K562 (cell line): ENCODE data around the gene CYB5D1. TPM values are rescaled to one million over a fixed set of nuclear protein-coding genes. Genes with fewer than 3 reads are reported as not detected.
A peak's percentile ranks its signal among the peaks of the same experiment; 100 is the strongest.
"Not testable (repeated sequence)": the region's sequence is repeated elsewhere in the genome, so short reads cannot be mapped to it uniquely, and the experiment has no call there.

Source experiments
- ATAC-seq: fragments of 200-7000 bp; cut with Tn5 transposase; 3 replicates; pipeline ENCODE4 v1.9.1; 2020; ENCODE audit warnings: moderate library complexity
- BruUV-seq: library from RNA; stranded (reverse); fragments of 400-500 nt; replicated peaks from 2 replicates; lab custom pipeline; 2021; lab: Mats Ljungman, UMichigan
- CTCF ChIA-PET: fragments of 300-600 bp; formaldehyde crosslinking; extraction: SDS; loops from one replicate; lab custom pipeline; 2021; ENCODE audit warnings: low intra/inter-chr PET ratio; lab: Yijun Ruan, JAX
- POLR2A ChIA-PET: fragments of 300-600, 350-650 bp; sonication (Branson Sonifier 250); formaldehyde crosslinking; extraction: SDS; loops from one replicate; lab custom pipeline; 2021; ENCODE audit warnings: antibody characterized with exemption, inconsistent platforms; lab: Yijun Ruan, JAX
- DNase-seq, 4 experiments: peaks; one replicate each; pipeline versions ENCODE4 v3.0.0 to v3.0.0-alpha.2; 2011 to 2018; ENCODE audit warnings: low spot score in 3 of 4, mixed read lengths in 3 of 4; ENCODE audit errors: extremely low read depth in 1 of 4
- FAIRE-seq: peaks from 2 replicates; lab custom pipeline; 2011; peaks lifted over from hg19 to GRCh38; lab: Jason Lieb, UNC
- H2AFZ ChIP-seq: 2 replicates; pipeline ENCODE4 v1.6.0; 2011; ENCODE audit warnings: low read depth, low read length, control low read depth, inconsistent platforms
- H3K27ac ChIP-seq: fragments of 200-600 bp; 3 replicates; pipeline ENCODE4 v1.8.0; 2011; ENCODE audit warnings: low read depth, mild to moderate bottlenecking, control low read depth, inconsistent platforms, low read length, moderate library complexity, mixed read lengths; ENCODE audit errors: extremely low read depth
- H3K27me3 ChIP-seq, 2 experiments: fragments of 300-600 bp in 1 of 2; 2 replicates in 1 of 2; 3 replicates in 1 of 2; pipeline versions ENCODE4 v1.6.0 to v1.8.0; 2011; ENCODE audit warnings: inconsistent platforms in 2 of 2, low read length in 2 of 2, mild to moderate bottlenecking in 1 of 2, mixed read lengths in 1 of 2, moderate library complexity in 1 of 2; ENCODE audit not compliant: control insufficient read depth in 2 of 2, insufficient read depth in 2 of 2
- H3K36me3 ChIP-seq: fragments of 300-600 bp; 3 replicates; pipeline ENCODE4 v1.8.0; 2011; ENCODE audit warnings: mild to moderate bottlenecking, low read length, inconsistent platforms; ENCODE audit not compliant: control insufficient read depth, insufficient read depth
- H3K4me1 ChIP-seq, 2 experiments: fragments of 200-600 bp in 1 of 2; replicated peaks in 1 of 2; 2 replicates in 1 of 2; 3 replicates in 1 of 2; pipeline versions ENCODE4 v1.5.1 to v1.8.0; 2011; ENCODE audit warnings: inconsistent platforms in 2 of 2, low read length in 2 of 2, mild to moderate bottlenecking in 1 of 2, mixed read lengths in 1 of 2, moderate library complexity in 1 of 2; ENCODE audit not compliant: control insufficient read depth in 2 of 2, insufficient read depth in 2 of 2
- H3K4me2 ChIP-seq: 2 replicates; pipeline ENCODE4 v1.6.1; 2011; ENCODE audit warnings: low read length, control low read depth, inconsistent platforms, mixed read lengths; ENCODE audit not compliant: insufficient read depth
- H3K4me3 ChIP-seq: fragments of 200-600 bp; sonication (generic), shearing (Covaris generic); 2 replicates; pipeline ENCODE4 v1.5.1; 2016; ENCODE audit warnings: control low read depth, inconsistent platforms
- H3K79me2 ChIP-seq: fragments of 200-600 bp; 3 replicates; pipeline ENCODE4 v1.8.0; 2011; ENCODE audit warnings: low read length, inconsistent platforms; ENCODE audit not compliant: control insufficient read depth, insufficient read depth
- H3K9ac ChIP-seq, 2 experiments: 2 replicates each; pipeline versions ENCODE4 v1.6.0 to v1.6.1; 2011; ENCODE audit warnings: low read depth in 2 of 2, low read length in 2 of 2, control low read depth in 1 of 2, inconsistent platforms in 1 of 2, mild to moderate bottlenecking in 1 of 2, mixed read lengths in 1 of 2; ENCODE audit not compliant: insufficient read depth in 1 of 2
- H3K9me1 ChIP-seq: one replicate; pipeline ENCODE4 v1.6.0; 2011; ENCODE audit warnings: inconsistent platforms, mild to moderate bottlenecking, low read length, moderate library complexity; ENCODE audit not compliant: control insufficient read depth, insufficient read depth
- H3K9me3 ChIP-seq: replicated peaks from 2 replicates; pipeline ENCODE4 v1.5.1; 2011; ENCODE audit warnings: low read depth, low read length, inconsistent platforms; ENCODE audit not compliant: control insufficient read depth, insufficient read depth
- H4K20me1 ChIP-seq: replicated peaks from 2 replicates; pipeline ENCODE4 v1.6.1; 2011; ENCODE audit warnings: low read length, inconsistent platforms, mixed read lengths; ENCODE audit not compliant: control insufficient read depth, insufficient read depth
- NFATC3 ChIP-seq: fragments of 450-650 bp; IDR thresholded peaks from 2 replicates; pipeline ENCODE4 v1.6.1; 2017; ENCODE audit warnings: mild to moderate bottlenecking
- ZNF121 ChIP-seq: sonication (generic); formaldehyde crosslinking; conservative IDR thresholded peaks from 2 replicates; pipeline ENCODE4 v1.8.0; 2022; ENCODE audit warnings: missing genetic modification reagents
- WGBS: fragments of 100-300 bp; shearing (Covaris generic); methylation state at CpG from one replicate; pipeline ENCODE4 v1.1.6; 2016; ENCODE audit warnings: low coverage, mixed read lengths; ENCODE audit not compliant: insufficient coverage; ENCODE audit errors: missing lambda C conversion rate; 5-methylcytosine and 5-hydroxymethylcytosine counted together
- in situ Hi-C: fragments of 300-500 bp; cut with MboI; formaldehyde crosslinking; loops from 4 replicates; pipeline ENCODE4 v1.15.0; 2018; ENCODE audit warnings: inconsistent platforms, mixed read lengths
- intact Hi-C: fragments of 100-400 bp; cut with micrococcal nuclease; formaldehyde crosslinking; loops from 2 replicates; pipeline ENCODE4 v1.14.2; 2022
- polyA plus RNA-seq, 8 experiments: library from polyadenylated mRNA; depleted of rRNA in 4 of 8; stranded (reverse) in 5 of 8; unstranded in 3 of 8; fragments of >200 nt; fragmentation: Nextera tagmentation in 2 of 8; fragmentation: Illumina TruSeq in 1 of 8; extraction: Ambion mirVana in 2 of 8; extraction: Trizol in 1 of 8; gene quantifications; 2 replicates each; pipeline versions ENCODE4 v1.2.1 to v1.2.3, GENCODE V29; 2011 to 2014; ENCODE audit warnings: inconsistent platforms in 1 of 8, missing spikeins in 1 of 8
- total RNA-seq, 7 experiments: library from RNA; depleted of rRNA in 6 of 7; stranded (reverse); fragments of >200 nt in 6 of 7; fragmentation: Illumina TruSeq in 2 of 7; extraction: Trizol in 2 of 7; gene quantifications; 2 replicates each; pipeline versions ENCODE4 v1.2.1 to v1.2.3, GENCODE V29; 2011 to 2021; ENCODE audit warnings: low replicate concordance in 1 of 7

The CYB5D1 gene
- total and polyA plus RNA-seq, 9 of the 15 experiments (the other 6 are each of a cell fraction or from before 2014, with no cell fraction given): 2.4 to 7.9 (median 5.7) TPM

DNA sequence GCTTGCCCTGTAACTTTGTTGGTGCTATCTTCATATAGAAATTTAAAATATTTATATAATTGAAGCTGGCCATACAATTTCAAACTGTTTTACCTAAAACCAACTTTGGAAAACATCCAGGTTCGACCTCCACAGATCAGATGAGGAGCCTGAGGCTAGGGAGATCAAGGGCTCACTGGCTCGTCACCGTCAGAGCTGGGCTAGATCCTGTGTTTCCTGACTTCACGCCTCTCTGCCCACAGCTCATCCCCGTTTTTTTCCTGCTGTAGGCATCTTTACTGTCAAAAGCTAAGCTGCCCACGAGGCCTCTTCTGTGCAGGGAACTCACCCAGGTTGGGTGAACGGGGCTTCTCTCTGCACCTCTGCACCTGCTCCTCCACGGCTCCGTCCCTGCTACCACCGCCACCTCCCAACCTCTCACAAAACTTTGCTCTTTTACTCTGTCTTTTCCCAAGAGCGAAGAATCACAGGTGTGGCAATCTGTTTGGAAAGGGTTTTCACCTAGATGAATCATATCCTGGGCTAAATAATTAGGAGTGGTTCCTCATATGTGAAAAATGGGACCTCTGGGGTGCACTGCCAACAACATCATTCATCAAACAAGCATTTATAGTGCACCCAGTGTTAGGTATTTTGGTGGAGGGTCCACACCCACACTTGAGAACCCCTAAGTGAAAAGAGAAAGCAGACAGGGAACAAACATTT, 48.6 kb upstream of the CYB5D1 start:
- intact Hi-C loops: no loop called here
- POLR2A ChIA-PET: interaction anchor here (1.1 kb wide), 1 partner anchor 16 kb away, joined by 4 read pairs; no protein-coding TSS in a partner anchor
- 2% methylated on average over 10 of the region's 11 CpGs for WGBS

DNA sequence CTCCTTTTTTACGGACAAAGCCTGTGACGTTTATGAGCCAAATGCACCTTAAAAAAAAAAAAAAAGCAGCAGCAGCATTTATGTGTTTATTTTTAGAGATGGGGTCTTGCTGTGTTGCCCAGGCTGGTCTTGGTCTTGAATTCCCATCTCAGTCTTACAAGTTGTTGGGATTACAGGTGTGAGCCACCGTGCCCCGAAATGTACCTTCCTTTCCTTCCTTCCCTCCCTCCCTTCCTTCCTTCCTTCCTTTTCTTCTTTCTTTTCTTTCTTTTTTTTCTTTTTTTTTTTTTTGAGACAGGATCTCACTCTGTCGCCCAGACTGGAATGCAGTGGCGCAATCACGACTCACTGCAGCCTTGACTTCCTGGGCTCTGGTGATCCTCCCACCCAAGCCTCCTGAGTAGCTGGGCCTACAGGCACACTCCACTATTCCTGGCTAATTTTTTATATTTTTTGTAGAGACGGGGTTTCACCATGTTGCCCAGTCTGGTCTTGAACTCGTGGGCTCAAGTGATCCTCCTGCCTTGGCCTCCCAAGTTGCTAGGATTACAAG, 47.9 kb upstream of the CYB5D1 start:
- FAIRE-seq, H3K9me1 ChIP-seq, H3K36me3 ChIP-seq, DNase-seq, intact Hi-C loops, ATAC-seq, H3K79me2 ChIP-seq, BruUV-seq, H3K27ac ChIP-seq, H3K4me3 ChIP-seq, H2AFZ ChIP-seq, H3K9me3 ChIP-seq, H3K4me1 ChIP-seq, H4K20me1 ChIP-seq, H3K9ac ChIP-seq, in situ Hi-C loops, H3K4me2 ChIP-seq, CTCF ChIA-PET: not testable (repeated sequence)
- peak; percentile 62 for TF ChIP-seq ZNF121 (CRISPR knock-in tag)
- H3K27me3 ChIP-seq: peaks cover 5 to 28% of the 10 kb centered on the region in 2 experiments; a peak in 4 of 5 replicates
- POLR2A ChIA-PET: interaction anchor here (0.6 kb wide), 1 partner anchor 177 kb away, joined by 3 read pairs; no protein-coding TSS in a partner anchor
- 0% methylated on average over 2 of the region's 9 CpGs for WGBS

More for the DNA sequence above, 48.6 kb upstream of the CYB5D1 start:
- Histone ChIP-seq H3K36me3 (no peaks in the 10 kb centered on the region), H3K27me3 (peaks cover 5 to 32% of the 10 kb centered on the region in 2 experiments; a peak in 4 of 5 replicates), H3K4me1 (no peaks in the 10 kb centered on the region; a peak in 1 of 5 replicates), H3K9me1 (no peaks in the 10 kb centered on the region), H3K9ac (no peak overlapping the region), H3K9me3 (no peaks in the 10 kb centered on the region), H3K27ac (no peak overlapping the region), H2AFZ (no peak overlapping the region), H4K20me1 (no peaks in the 10 kb centered on the region), H3K79me2 (no peaks in the 10 kb centered on the region), H3K4me2 (no peak overlapping the region)
- ATAC-seq (no peak), FAIRE-seq (no peak), DNase-seq (no peak)
- in situ Hi-C loops: no loop called here
- BruUV-seq: no TSS peak
- CTCF ChIA-PET: no interaction called here
- no peak for TF ChIP-seq NFATC3
- TF ChIP-seq, all 486 proteins: peak for 0
- H3K4me3 ChIP-seq: no peak overlapping the region
